ENCODE measurements around the gene PTH2R.
"Not testable (repeated sequence)": the region's sequence is repeated elsewhere in the genome, so short reads cannot be mapped to it uniquely, and the experiment has no call there.

GRCh38 chr2:208523069-208523468, 116.5 kb downstream of the PTH2R start:
- not testable (repeated sequence) for TF ChIP-seq FOXK2 (IDR thresholded peaks at IDR 0.05); BHLHE40 (IDR thresholded peaks at IDR 0.05; ENCODE audit: borderline replicate concordance); TARDBP (IDR thresholded peaks at IDR 0.05); SP1 (IDR thresholded peaks at IDR 0.05); ELF4 (IDR thresholded peaks at IDR 0.05); FOXM1 (IDR thresholded peaks at IDR 0.05; ENCODE audit: borderline replicate concordance); FOXA1 (IDR thresholded peaks at IDR 0.05); ZNF384 (IDR thresholded peaks at IDR 0.05); CTBP1 (IDR thresholded peaks at IDR 0.05; ENCODE audit: borderline replicate concordance); HDGF (IDR thresholded peaks at IDR 0.05; ENCODE audit: borderline replicate concordance); ARNT (IDR thresholded peaks at IDR 0.05); NFRKB (IDR thresholded peaks at IDR 0.05)

Data from HEK293T (cell line).